H1 (cell line): Measurements from ENCODE around the gene CCDC192. TPM values are rescaled to one million over a fixed set of nuclear protein-coding genes. Genes with fewer than 3 reads are reported as not detected.

Experiments used
- ASH2L ChIP-seq: fragments of 200-600, 300-600 bp; sonication (generic); IDR thresholded peaks from one replicate; pipeline ENCODE4 v1.7.1; 2017; ENCODE audit warnings: low read length
- BCL11A ChIP-seq, 2 experiments: IDR thresholded peaks; one replicate each; pipeline ENCODE4 v1.6.1; 2011; ENCODE audit warnings: low read depth in 2 of 2, low read length in 2 of 2, mild to moderate bottlenecking in 2 of 2
- CHD7 ChIP-seq: fragments of 300-600 bp; sonication (generic); IDR thresholded peaks from 2 replicates; pipeline ENCODE4 v1.7.1; 2012; ENCODE audit warnings: low read length, moderate library complexity, mild to moderate bottlenecking, inconsistent platforms; ENCODE audit not compliant: insufficient replicate concordance
- EZH2 ChIP-seq: fragments of 200-600 bp; sonication (generic); IDR thresholded peaks from 2 replicates; pipeline ENCODE4 v1.7.1; 2012; ENCODE audit warnings: low read depth, mild to moderate bottlenecking, moderate library complexity, low read length, inconsistent platforms; ENCODE audit not compliant: severe bottlenecking
- SP1 ChIP-seq: IDR thresholded peaks from 2 replicates; pipeline ENCODE4 v1.6.1; 2011; ENCODE audit warnings: low read depth, low read length
- SP2 ChIP-seq: IDR thresholded peaks from 2 replicates; pipeline ENCODE4 v1.6.1; 2012; ENCODE audit warnings: mild to moderate bottlenecking, low read length, inconsistent platforms
- SUZ12 ChIP-seq: fragments of 200-600 bp; sonication (generic); IDR thresholded peaks from 2 replicates; pipeline ENCODE4 v1.6.1; 2012; ENCODE audit warnings: mild to moderate bottlenecking, inconsistent platforms, low read length, moderate library complexity, mixed read lengths
- ZNF274 ChIP-seq: IDR thresholded peaks from 2 replicates; pipeline ENCODE4 v1.7.0; 2012; ENCODE audit warnings: low read length, borderline replicate concordance; ENCODE audit errors: extremely low read depth
- polyA plus RNA-seq, 7 experiments: library from polyadenylated mRNA; depleted of rRNA in 3 of 7; stranded (reverse) in 5 of 7; unstranded in 2 of 7; fragments of >200 nt in 5 of 7; fragments of 200-250 nt in 2 of 7; gene quantifications; 1 replicate in 5 of 7; 2 replicates in 1 of 7; 4 replicates in 1 of 7; pipeline versions ENCODE4 v1.2.1 to v1.2.3, GENCODE V29; 2011 to 2013; ENCODE audit warnings: missing spikeins in 2 of 7, mixed read lengths in 2 of 7
- total RNA-seq: library from RNA; stranded (reverse); fragmentation: NEBNext Ultra II Directional; extraction: Animal tissue kit (Norgen Biotek cat#: 25700); gene quantifications from 2 replicates; pipeline ENCODE4 v1.2.1, GENCODE V29; 2021

CCDC192 gene
- total and polyA plus RNA-seq, 2 of the 8 experiments (the other 6 are each of a cell fraction or from before 2014, with no cell fraction given) = 0.61 TPM; not detected in 1

GRCh38 chr5:127718181-127718580 is 15.0 kb downstream of the CCDC192 start (continued):
- TF ChIP-seq CHD7 = no peak
- no peak for TF ChIP-seq ASH2L
- TF ChIP-seq BCL11A (IDR thresholded peaks at IDR 0.05; ENCODE audit: low read depth in 2 of 2, low read length in 2 of 2) = no peak
- TF ChIP-seq SUZ12 = no peak
- no peak for TF ChIP-seq SP2
- no peak for TF ChIP-seq SP1
- TF ChIP-seq EZH2 = no peak
- no peak for TF ChIP-seq ZNF274
- TF ChIP-seq, all 59 proteins: peak for 0
